NCI-H146 treated with DMSO at 0.1 percent for 48 hours (cell line): ENCODE measurements around the gene RASGRP4.
"Not testable (repeated sequence)": the region's sequence is repeated elsewhere in the genome, so short reads cannot be mapped to it uniquely, and the experiment has no call there.

Experiments
- DNase-seq: peaks from one replicate; lab custom pipeline; 2025; ENCODE audit not compliant: unreplicated experiment; lab: John Stamatoyannopoulos, UW

RASGRP4 gene

DNA sequence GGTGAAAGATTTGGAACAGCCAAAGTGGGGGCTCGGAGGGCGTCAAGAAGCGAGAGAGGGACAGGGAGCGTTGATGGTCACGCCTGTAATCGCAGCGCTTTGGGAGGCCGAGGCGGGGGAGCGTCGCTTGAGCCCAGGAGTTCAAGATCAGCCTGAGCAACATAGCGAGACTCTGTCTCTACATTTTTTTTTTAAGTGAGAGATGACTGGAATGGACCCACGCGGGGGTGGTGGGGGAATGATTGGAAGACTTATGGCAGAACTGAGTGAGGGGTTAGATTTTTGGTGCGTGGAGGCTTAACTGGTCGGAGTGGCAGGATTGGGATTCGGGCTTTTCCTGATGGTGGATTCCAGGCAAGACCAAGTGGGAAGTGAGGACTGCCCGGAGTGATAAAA is 50.9 kb downstream of the RASGRP4 start:
- no peak for DNase-seq

DNA sequence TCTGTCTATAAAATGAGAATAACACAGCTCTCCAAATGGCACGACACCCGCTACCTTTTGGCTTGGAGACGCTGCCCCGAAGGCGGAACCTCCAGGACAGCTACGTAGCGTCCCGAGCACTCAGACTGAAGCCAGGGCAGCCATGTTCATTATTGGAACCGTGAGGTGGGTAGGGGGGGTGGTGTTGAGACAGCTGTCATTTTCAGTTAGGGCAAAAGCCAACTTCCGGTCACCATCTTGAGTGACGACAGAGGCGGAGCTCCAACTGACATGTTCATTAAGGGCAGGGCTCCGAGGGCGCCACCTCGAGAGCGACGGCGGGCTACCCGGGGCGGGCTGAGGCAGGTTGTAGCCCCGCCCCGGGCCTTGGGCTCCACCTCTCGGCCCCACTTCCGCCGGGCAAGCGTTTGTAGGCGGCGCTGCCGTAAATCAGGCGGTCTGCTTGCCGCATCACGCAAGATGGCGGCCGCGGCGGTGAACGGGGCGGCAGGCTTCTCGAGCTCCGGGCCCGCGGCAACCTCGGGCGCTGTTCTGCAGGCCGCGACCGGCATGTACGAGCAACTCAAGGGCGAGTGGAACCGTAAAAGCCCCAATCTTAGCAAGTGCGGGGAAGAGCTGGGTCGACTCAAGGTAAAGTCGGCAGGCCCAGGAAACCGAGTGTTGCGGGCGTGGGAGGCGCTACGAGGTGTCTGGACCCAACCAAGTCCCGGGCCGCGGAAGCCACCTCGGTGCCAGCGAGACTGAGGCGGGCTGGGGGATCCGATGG is 51.5 kb downstream of the RASGRP4 start, which contains the start of gene PSMD8:
TSS of gene PSMD8 (plus strand) at position 240 of the 766 bp plus-strand sequence. CDS start at position 271, 31 bp downstream.
- peak; percentile 99 for DNase-seq

DNA sequence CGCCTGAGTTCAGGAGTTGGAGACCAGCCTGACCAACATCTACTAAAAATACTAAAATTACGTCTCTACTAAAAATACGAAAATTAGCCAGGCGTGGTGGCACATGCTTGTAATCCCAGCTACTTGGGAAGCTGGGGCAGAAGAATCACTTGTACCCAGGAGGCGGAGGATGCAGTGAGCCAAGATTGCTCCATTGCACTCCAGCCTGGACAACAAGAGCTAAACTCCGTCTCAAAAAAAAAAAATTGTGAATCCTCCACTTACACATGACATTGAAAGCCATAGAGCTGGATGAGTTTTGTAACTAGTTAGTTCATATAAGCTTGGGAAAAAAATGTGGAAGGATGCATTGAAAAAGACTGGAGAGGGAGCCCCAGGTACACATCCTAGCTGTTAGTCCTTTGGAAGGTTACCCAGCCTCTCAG is 52.1 kb downstream of the RASGRP4 start:
- no peak for DNase-seq

DNA sequence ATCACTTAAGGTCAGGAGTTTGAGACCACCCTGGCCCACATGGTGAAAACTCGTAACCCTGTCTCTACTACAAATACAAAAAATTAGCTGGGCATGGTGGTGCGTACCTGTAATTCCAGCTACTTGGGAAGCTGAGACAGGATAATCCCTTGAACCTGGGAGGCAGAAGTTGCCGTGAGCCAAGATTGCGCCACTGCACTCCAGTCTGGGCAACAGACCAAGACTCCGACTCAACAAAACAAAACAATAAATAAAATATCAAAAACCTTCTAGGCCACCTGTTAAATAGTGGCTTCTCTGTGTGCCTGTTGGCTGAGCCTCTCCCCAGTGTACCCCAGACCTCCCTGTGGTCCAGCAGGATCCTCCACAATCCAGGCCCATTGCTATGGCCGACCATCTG is 54.9 kb downstream of the RASGRP4 start:
- no peak for DNase-seq

DNA sequence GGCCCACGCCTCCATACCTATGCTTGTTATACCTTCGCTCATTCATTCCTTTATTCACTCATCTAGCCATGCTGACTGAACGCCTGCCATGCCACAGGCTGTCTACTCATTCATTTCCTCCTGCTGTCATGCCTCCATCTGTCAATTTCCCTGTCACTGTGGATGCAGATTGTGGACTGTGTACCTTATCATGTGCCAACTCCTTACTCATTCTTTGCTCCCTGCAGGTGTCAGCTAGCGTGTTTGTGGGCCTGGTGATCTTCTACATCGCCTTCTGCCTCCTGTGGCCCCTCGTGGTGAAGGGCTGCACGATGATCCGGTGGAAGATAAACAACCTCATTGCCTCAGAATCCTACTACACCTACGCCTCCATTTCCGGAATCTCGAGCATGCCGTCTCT is 55.7 kb downstream of the RASGRP4 start:
- DNase-seq: no peak

DNA sequence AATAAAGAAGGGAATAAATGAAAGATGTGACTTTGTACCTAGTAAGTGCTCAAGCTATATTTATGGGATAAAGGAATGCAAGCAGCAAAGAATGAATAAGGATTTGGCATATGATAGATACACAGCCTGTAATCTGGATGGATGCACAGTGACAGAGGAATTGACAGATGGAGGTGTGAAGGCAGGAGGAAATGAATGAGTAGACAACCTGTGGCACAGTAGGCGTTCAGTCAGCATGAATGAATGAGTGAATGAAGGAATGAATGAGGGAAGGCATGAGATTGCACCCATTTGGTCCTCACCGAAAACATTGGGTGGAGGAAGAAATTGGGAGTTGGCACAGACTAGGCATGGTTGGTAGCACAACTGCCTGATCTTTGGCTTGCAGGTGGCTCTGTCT is 56.4 kb downstream of the RASGRP4 start:
- DNase-seq: no peak

DNA sequence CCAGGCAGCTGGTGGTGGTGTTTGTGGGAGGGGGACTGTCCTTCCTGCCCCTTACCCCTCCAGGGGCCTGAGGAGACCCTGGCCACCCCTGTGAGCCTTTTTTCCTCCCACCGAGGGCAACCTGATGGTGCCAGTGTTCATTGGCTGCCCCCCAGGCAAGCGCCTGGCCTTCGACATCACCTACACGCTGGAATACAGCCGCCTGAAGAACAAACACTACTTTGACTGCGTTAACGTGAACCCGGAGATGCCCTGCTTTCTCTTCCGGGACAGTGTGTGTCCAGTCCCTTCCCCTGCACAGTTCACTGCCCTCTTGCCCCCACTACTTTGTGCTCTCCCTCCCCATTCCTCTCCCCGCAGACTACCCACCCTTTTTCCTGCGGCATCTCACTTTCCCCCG is 59.0 kb downstream of the RASGRP4 start:
- DNase-seq: no peak

DNA sequence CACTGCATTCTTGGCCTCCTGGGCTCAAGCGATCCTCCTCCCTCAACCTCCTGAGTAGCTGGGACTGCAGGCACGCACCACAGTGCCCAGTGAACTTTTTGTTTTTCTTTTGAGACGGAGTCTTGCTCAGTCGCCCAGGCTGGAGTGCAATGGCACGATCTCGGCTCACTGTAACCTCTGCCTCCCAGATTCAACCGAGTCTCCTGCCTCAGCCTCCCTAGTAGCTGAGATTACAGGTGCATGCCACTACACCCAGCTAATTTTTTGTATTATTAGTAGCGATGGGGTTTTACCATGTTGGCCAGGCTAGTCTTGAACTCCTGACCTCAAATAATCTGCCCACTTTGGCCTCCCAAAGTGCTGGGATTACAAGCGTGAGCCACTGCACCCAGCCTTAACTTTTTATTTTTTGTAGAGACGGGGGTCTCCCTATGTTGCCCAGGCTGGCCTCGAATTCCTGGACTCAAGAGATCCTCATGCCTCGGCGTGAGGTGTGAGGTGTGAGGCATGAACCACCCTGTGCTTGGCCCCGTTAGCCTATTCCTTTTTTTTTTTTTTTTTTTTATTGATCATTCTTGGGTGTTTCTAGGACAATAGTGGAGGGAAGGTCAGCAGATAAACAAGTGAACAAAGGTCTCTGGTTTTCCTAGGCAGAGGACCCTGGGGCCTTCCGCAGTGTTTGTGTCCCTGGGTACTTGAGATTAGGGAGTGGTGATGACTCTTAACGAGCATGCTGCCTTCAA is 62.9 kb downstream of the RASGRP4 start:
- DNase-seq: not testable (repeated sequence)

DNA sequence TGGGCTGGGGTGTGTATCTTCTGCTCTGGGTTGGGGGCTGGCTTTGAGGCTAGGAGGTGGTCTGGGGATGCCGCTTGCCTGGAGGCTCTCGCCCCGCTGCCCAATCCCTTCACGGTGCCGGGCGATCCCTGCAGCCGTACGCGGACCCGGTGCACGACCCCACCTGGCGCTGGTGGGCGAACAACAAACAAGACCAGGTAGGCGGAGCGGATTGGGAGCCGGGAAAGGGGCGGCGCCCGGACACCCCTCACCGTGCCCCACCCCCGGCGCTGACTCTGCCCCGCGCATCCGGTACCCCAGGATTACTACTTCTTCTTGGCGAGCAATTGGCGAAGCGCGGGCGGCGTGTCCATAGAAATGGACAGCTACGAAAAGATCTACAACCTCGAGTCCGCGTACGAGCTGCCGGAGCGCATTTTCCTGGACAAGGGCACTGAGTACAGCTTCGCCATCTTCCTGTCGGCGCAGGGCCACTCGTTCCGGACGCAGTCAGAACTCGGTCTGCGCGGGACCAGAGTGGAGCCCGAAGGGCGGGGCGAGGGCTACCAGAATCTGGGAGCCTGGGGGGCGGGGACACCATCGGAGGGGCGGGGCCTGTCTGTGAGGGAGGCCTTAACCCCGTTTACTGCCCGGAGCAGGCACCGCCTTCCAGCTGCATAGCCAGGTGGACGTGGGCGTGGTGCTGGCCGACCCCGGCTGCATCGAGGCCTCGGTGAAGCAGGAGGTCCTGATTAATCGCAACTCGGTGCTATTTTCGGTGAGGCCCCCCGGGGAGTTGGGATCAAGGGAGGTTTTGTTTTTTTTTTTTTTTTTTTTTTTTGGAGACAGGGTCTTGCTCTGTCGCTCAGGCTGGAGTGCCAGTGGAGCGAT is 63.7 kb downstream of the RASGRP4 start:
- peak; percentile 85 for DNase-seq

DNA sequence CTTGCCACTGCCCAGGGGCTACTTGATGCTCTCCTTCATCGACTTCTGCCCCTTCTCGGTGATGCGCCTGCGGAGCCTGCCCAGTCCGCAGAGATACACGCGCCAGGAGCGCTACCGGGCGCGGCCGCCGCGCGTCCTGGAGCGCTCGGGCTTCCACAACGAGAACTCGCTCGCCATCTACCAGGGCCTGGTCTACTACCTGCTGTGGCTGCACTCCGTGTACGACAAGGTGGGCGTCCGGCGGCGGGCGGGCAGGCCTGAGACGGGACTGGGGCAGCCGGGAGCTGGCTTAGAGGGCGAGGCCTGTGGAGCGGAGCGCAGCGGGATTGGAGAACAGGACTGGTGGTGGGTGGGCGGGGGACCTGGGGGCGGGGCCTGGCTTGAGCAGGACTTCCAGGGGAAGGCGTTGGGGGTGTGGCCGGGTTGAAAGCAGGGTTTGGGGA is 64.4 kb downstream of the RASGRP4 start:
- DNase-seq: peak; percentile 85

DNA sequence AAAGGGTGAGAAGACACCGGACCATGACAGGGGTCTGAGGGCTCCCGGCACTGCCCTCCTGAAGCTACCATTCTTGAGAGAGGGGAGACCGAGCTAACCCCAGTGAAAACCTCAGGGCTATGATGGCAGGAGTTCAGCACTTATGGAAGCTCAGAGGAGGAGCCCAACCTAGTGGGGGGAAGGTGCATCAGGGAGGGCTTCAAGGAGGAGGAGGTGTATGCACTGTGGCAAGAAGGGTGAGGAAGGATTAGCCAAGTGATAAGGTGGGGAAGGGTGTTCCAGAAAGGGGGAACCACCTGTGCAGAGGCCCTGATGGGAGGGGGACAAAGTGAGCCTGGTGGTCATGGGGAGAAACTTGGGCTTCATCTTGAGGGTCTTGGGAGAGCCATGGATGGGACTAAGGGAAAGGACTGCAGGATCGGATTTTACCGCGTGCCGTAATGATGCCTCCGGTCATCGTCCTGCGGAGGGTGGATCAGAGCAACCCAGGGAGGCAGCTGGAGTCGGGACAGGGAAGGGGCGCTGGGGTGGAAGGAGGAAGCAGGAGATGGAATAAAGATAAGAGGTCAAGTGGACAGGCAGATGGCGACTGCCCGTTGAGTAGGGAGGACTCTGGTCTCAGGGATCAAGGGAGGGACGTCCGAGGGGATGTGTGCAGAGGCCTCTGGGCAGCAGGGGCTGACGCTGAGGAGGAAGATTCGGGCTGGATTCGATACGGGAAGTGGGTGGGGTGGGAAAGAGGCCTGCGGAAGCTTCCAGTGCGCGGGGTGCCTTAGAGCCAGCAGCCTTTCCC is 65.0 kb downstream of the RASGRP4 start:
- DNase-seq: no peak

DNA sequence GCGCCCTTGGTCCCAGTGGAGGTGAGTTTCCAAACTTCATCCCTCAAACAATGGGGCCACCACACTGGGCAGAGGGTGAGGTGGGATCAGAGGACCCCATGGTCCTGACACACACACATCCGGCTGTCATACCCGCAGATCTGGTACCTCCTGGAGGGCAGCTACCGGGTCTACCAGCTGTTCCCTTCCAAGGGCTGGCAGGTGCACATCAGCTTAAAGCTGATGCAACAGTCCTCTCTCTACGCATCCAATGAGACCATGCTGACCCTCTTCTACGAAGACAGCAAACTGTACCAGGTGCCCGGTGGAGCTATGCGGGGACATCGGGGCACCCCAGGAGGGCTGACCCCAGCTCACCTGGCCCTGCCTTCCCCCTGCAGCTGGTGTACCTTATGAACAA is 65.7 kb downstream of the RASGRP4 start:
- DNase-seq: peak; percentile 59

DNA sequence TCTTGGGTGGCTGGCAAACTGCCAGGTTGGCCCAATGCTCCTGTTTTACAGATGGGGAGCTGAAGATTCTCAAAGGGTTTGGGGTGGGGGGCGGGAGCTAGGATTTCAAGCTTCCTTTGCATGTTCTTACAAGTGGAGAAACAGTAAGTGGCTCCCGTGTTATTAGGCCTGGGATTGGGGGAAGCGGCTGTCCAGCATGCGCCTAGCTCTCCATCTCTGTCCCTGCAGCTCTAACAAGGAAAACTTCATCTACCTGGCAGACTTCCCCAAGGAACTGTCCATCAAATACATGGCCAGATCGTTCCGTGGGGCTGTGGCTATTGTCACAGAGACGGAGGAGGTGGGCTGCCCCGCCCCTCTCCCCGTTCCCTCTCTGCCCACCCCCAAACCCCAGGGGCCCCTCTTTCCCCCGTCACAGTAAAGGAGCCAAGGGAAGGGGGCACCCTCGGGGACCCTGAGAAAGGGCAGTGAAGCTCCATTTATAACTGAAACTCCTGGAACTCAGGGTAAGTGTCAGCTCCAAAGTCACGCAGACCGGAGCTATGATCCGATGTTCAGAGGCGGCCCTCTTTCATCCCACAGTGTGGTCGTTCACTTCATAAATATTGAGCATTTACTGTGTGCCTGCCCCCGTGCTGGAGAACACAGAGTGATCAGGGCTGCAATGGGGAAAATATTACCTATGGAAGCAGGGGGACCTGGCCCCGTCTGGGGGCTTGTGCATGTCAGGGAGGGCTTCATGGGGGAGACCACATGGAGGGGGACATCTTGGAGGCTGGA is 66.6 kb downstream of the RASGRP4 start:
- no peak for DNase-seq
